Measurements from ENCODE around the gene KRT25. TPM values are rescaled to one million over a fixed set of nuclear protein-coding genes. Genes with fewer than 3 reads are reported as not detected.

KRT25 gene
- polyA plus RNA-seq, 1 donor from 2014 or later: 0.19 TPM

DNA sequence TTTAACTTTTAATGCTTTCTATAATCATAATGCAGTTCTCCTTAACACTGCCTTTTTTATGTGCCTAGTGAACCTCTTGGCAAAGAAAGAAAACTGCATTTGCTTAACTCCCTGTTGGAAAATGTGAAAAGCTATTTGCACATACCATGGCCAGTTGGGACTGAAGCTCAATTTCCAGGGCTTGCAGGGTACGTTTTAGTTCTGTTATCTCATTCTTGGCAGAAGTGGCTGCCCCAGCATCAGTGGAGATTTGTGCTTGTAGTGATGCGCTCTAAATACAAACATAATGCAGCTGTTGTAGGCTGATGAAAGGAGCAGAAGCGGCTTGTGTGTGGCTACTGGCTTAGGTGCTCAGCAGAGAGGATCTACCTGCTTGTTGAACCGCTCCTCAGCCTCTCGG, 55.3 kb downstream of the KRT25 start:
- H3K27me3 ChIP-seq (ENCODE audit: insufficient read depth, low read depth, low read length): no peaks in the 10 kb centered on the region
- peak overlapping the region; percentile 13 for H3K9ac ChIP-seq (ENCODE audit: low read length)
- no peak overlapping the region for H2AFZ ChIP-seq (ENCODE audit: low read depth, low read length)

DNA sequence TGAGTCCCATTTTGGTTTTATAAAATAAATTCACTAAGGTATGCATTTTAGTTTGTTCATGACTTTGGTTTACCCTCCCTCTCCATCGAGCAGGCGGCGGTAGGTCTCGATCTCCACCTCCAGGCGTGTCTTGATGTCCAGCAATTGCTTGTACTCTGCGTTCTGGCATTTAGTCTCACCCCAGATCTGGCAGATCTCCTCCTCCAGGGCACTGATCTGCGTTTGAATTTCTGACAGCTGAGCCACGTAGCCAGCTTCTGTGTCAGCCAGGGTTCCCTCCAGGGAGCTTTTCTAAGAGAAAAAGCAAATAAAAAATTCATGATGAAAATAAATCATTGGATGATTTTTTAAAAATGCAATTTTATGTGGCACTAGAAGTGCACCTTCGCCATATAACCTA, 55.8 kb downstream of the KRT25 start:
- Histone ChIP-seq H3F3A (ENCODE audit: insufficient read depth, low read length, poor library complexity, severe bottlenecking) (no peaks in the 10 kb centered on the region), H3K4me2 (ENCODE audit: low read length) (peak overlapping the region; percentile 51), H3K79me2 (replicated peaks; ENCODE audit: insufficient read depth, low read length) (no peaks in the 10 kb centered on the region), H3K9me3 (ENCODE audit: low read length) (no peaks in the 10 kb centered on the region), H3K9ac (ENCODE audit: low read length) (no peak overlapping the region), H4K20me1 (ENCODE audit: insufficient read depth) (no peaks in the 10 kb centered on the region), H3K36me3 (ENCODE audit: insufficient read depth, low read length) (no peaks in the 10 kb centered on the region), H3K27ac (ENCODE audit: low read length) (peak overlapping the region; percentile 57), H2AFZ (ENCODE audit: low read depth, low read length) (peak overlapping the region; percentile 14), H3K4me3 (ENCODE audit: low read length) (peak overlapping the region; percentile 41), H3K9me2 (ENCODE audit: insufficient read depth, low read length) (no peaks in the 10 kb centered on the region), H3K27me3 (ENCODE audit: insufficient read depth, low read depth, low read length) (no peaks in the 10 kb centered on the region)
- no peak for TF ChIP-seq EP300 (conservative IDR thresholded peaks at IDR 0.05; ENCODE audit: poor library complexity, severe bottlenecking)
- TF ChIP-seq MXI1 (conservative IDR thresholded peaks at IDR 0.05; ENCODE audit: poor library complexity, severe bottlenecking): no peak
- no peak for TF ChIP-seq POLR2AphosphoS5 (IDR thresholded peaks at IDR 0.05)
- no peak for TF ChIP-seq EZH2 (IDR thresholded peaks at IDR 0.05; ENCODE audit: borderline replicate concordance, insufficient read depth, low read length, poor library complexity, severe bottlenecking)
- no peak for TF ChIP-seq SMC3 (conservative IDR thresholded peaks at IDR 0.05; ENCODE audit: poor library complexity)
- no peak for TF ChIP-seq TAF1 (IDR thresholded peaks at IDR 0.05; ENCODE audit: low read depth)
- TF ChIP-seq, protein P1, sequence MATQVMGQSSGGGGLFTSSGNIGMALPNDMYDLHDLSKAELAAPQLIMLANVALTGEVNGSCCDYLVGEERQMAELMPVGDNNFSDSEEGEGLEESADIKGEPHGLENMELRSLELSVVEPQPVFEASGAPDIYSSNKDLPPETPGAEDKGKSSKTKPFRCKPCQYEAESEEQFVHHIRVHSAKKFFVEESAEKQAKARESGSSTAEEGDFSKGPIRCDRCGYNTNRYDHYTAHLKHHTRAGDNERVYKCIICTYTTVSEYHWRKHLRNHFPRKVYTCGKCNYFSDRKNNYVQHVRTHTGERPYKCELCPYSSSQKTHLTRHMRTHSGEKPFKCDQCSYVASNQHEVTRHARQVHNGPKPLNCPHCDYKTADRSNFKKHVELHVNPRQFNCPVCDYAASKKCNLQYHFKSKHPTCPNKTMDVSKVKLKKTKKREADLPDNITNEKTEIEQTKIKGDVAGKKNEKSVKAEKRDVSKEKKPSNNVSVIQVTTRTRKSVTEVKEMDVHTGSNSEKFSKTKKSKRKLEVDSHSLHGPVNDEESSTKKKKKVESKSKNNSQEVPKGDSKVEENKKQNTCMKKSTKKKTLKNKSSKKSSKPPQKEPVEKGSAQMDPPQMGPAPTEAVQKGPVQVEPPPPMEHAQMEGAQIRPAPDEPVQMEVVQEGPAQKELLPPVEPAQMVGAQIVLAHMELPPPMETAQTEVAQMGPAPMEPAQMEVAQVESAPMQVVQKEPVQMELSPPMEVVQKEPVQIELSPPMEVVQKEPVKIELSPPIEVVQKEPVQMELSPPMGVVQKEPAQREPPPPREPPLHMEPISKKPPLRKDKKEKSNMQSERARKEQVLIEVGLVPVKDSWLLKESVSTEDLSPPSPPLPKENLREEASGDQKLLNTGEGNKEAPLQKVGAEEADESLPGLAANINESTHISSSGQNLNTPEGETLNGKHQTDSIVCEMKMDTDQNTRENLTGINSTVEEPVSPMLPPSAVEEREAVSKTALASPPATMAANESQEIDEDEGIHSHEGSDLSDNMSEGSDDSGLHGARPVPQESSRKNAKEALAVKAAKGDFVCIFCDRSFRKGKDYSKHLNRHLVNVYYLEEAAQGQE (IDR thresholded peaks at IDR 0.05; ENCODE audit: borderline replicate concordance): no peak
- TF ChIP-seq, protein P2, sequence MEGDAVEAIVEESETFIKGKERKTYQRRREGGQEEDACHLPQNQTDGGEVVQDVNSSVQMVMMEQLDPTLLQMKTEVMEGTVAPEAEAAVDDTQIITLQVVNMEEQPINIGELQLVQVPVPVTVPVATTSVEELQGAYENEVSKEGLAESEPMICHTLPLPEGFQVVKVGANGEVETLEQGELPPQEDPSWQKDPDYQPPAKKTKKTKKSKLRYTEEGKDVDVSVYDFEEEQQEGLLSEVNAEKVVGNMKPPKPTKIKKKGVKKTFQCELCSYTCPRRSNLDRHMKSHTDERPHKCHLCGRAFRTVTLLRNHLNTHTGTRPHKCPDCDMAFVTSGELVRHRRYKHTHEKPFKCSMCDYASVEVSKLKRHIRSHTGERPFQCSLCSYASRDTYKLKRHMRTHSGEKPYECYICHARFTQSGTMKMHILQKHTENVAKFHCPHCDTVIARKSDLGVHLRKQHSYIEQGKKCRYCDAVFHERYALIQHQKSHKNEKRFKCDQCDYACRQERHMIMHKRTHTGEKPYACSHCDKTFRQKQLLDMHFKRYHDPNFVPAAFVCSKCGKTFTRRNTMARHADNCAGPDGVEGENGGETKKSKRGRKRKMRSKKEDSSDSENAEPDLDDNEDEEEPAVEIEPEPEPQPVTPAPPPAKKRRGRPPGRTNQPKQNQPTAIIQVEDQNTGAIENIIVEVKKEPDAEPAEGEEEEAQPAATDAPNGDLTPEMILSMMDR (IDR thresholded peaks at IDR 0.05; ENCODE audit: poor library complexity, severe bottlenecking): no peak
- no peak for TF ChIP-seq RAD21 (conservative IDR thresholded peaks at IDR 0.05)

More for the DNA sequence above, 55.3 kb downstream of the KRT25 start:
- TF ChIP-seq POLR2AphosphoS5 (IDR thresholded peaks at IDR 0.05) (no peak), MXI1 (conservative IDR thresholded peaks at IDR 0.05; ENCODE audit: poor library complexity, severe bottlenecking) (no peak), EP300 (conservative IDR thresholded peaks at IDR 0.05; ENCODE audit: poor library complexity, severe bottlenecking) (no peak)
- TF ChIP-seq, protein P2 (IDR thresholded peaks at IDR 0.05; ENCODE audit: poor library complexity, severe bottlenecking): no peak
- peak overlapping the region; percentile 57 for H3K27ac ChIP-seq (ENCODE audit: low read length)
- no peaks in the 10 kb centered on the region for H3K36me3 ChIP-seq (ENCODE audit: insufficient read depth, low read length)
- H3K4me3 ChIP-seq (ENCODE audit: low read length): peak overlapping the region; percentile 41
- H3K9me2 ChIP-seq (ENCODE audit: insufficient read depth, low read length): no peaks in the 10 kb centered on the region
- H3K79me2 ChIP-seq (replicated peaks; ENCODE audit: insufficient read depth, low read length): no peaks in the 10 kb centered on the region
- peak overlapping the region; percentile 51 for H3K4me2 ChIP-seq (ENCODE audit: low read length)
- H4K20me1 ChIP-seq (ENCODE audit: insufficient read depth): no peaks in the 10 kb centered on the region
- H3K9me3 ChIP-seq (ENCODE audit: low read length): no peaks in the 10 kb centered on the region
- no peaks in the 10 kb centered on the region for H3F3A ChIP-seq (ENCODE audit: insufficient read depth, low read length, poor library complexity, severe bottlenecking)

Other genes starting within 250 kb of the KRT25 start
- gene CCR7, start 189.9 kb downstream of the KRT25 start, polyA plus RNA-seq: not detected in 2 replicates
- 245 and 248 TPM in 2 replicates for gene SMARCE1, start 107.5 kb downstream of the KRT25 start, polyA plus RNA-seq
- 13.6 and 15.1 TPM in 2 replicates for gene KRT222, start 90.2 kb downstream of the KRT25 start, polyA plus RNA-seq
- 0.83 TPM in 1 of 2 replicates, not detected in the other for gene KRT24, start 51.6 kb downstream of the KRT25 start, polyA plus RNA-seq
- gene KRT26, start 16.9 kb upstream of the KRT25 start, polyA plus RNA-seq: not detected in 2 replicates
- gene KRT27, start 27.2 kb upstream of the KRT25 start, polyA plus RNA-seq: not detected in 2 replicates
- gene KRT28, start 44.6 kb upstream of the KRT25 start, polyA plus RNA-seq: not detected in 2 replicates
- 42.8 and 54.2 TPM in 2 replicates for gene KRT10, start 67.3 kb upstream of the KRT25 start, polyA plus RNA-seq
- not detected in 2 replicates for gene KRT12, start 111.9 kb upstream of the KRT25 start, polyA plus RNA-seq
- not detected in 2 replicates for gene KRT20, start 129.9 kb upstream of the KRT25 start, polyA plus RNA-seq
- gene KRT23, start 182.3 kb upstream of the KRT25 start, polyA plus RNA-seq: 0.37 and 0.86 TPM in 2 replicates
- gene KRT39, start 211.6 kb upstream of the KRT25 start, polyA plus RNA-seq: not detected in 2 replicates
- not detected in 2 replicates for gene KRT40, start 229.0 kb upstream of the KRT25 start, polyA plus RNA-seq
- gene KRTAP3-3, start 238.8 kb upstream of the KRT25 start, polyA plus RNA-seq: not detected in 2 replicates
- not detected in 2 replicates for gene KRTAP3-2, start 244.6 kb upstream of the KRT25 start, polyA plus RNA-seq